Thoracic aorta (tissue), 2 donors: ENCODE data around the gene ITGBL1. TPM values are rescaled to one million over a fixed set of nuclear protein-coding genes. Genes with fewer than 3 reads are reported as not detected.
A peak's percentile ranks its signal among the peaks of the same experiment; 100 is the strongest.

Experiments used
- ATAC-seq: fragments of 150-250 bp; one replicate; pipeline ENCODE4 v1.8.0; 2017; ENCODE audit warnings: low read depth; ENCODE audit not compliant: insufficient number of reproducible peaks, low FRiP score
- DNase-seq: peaks from one replicate; pipeline ENCODE4 v3.0.0-alpha.2; 2020; ENCODE audit warnings: low spot score
- H3K27ac ChIP-seq, 2 donors: fragments of 200-600 bp; sonication (generic); 1 replicate in 1 of 2; 2 replicates in 1 of 2; pipeline ENCODE4 v1.5.1; 2016; ENCODE audit warnings: mild to moderate bottlenecking in 2 of 2, moderate library complexity in 2 of 2
- H3K27me3 ChIP-seq: fragments of 200-600 bp; sonication (generic); replicated peaks from 2 replicates; pipeline ENCODE4 v1.6.0; 2016; ENCODE audit warnings: mild to moderate bottlenecking; ENCODE audit not compliant: insufficient read depth
- H3K36me3 ChIP-seq: fragments of 200-600 bp; sonication (generic); one replicate; pipeline ENCODE4 v1.5.1; 2016
- H3K4me1 ChIP-seq, 2 donors: fragments of 200-600 bp; sonication (generic); 1 replicate in 1 of 2; 2 replicates in 1 of 2; pipeline versions ENCODE4 v1.5.1 to v1.6.0; 2016; ENCODE audit warnings: low read depth in 2 of 2, mild to moderate bottlenecking in 1 of 2; ENCODE audit not compliant: control insufficient read depth in 1 of 2
- H3K4me3 ChIP-seq: fragments of 200-600 bp; sonication (generic); 2 replicates; pipeline ENCODE4 v1.5.1; 2016; ENCODE audit warnings: mild to moderate bottlenecking
- H3K9me3 ChIP-seq: fragments of 200-600 bp; sonication (generic); 2 replicates; pipeline ENCODE4 v1.5.1; 2016
- CTCF ChIP-seq: fragments of 200-600 bp; sonication (generic); IDR thresholded peaks from one replicate; pipeline ENCODE4 v1.5.1; 2019; ENCODE audit warnings: antibody characterized with exemption
- total RNA-seq, 2 donors: library from RNA; depleted of rRNA; stranded (reverse); fragments of >200 nt; gene quantifications; one replicate each; pipeline versions ENCODE4 v1.1.0 to v1.2.3, GENCODE V29; 2016

The ITGBL1 gene
- total RNA-seq, 2 donors from 2014 or later: 179 to 224 TPM

DNA sequence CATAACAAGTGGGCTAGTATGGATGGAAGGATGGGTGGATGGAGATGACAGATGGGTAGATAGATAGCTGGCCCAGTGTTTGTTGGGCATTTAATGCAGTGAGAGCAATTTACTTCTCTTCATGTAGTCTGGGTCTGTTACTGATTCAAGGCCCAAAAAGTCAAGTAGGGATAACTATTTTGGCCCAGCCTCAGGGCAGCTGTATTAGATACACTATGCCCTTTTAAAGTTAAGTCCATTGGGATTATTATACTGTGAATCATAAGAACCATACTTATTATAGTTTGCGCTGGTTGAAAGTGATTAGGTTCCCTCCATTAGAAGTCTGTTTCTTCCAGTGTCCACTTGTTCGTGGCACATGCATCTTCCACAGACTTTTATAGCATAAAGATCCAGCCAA is 4.7 kb downstream of the ITGBL1 start:
- peak overlapping the region; percentile 84 to 90 for H3K27ac ChIP-seq
- no peak for TF ChIP-seq CTCF
- H3K9me3 ChIP-seq: no peaks in the 10 kb centered on the region
- H3K4me3 ChIP-seq: peak overlapping the region; percentile 29
- H3K36me3 ChIP-seq: no peaks in the 10 kb centered on the region
- no peaks in the 10 kb centered on the region for H3K27me3 ChIP-seq
- peaks cover 22 to 54% of the 10 kb centered on the region in 2 donors for H3K4me1 ChIP-seq
- DNase-seq (no peak), ATAC-seq (no peak)

DNA sequence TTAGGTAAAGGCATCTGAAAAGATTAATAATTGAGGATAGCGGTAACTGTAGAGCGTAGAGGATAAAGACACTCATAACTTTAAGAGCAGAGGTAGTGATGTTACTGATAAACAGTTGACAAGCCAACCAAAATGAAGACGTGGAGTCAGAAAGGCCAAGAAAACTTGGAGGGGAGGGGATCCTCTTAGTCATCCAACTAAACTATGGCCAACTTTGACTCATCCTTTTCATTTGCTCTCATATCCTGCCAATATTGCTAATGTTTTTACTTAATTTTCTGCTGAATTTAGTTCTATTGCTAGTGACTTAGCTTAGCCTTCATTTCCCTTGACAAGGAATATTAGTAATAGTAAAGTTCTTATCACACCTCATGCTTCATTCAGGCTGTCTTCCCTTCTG is 13.4 kb downstream of the ITGBL1 start:
- no peak overlapping the region for H3K4me3 ChIP-seq
- ATAC-seq: no peak
- DNase-seq: no peak
- H3K4me1 ChIP-seq: peaks cover 8 to 51% of the 10 kb centered on the region in 2 donors
- H3K9me3 ChIP-seq: no peaks in the 10 kb centered on the region
- no peaks in the 10 kb centered on the region for H3K36me3 ChIP-seq
- TF ChIP-seq CTCF: no peak
- no peaks in the 10 kb centered on the region for H3K27me3 ChIP-seq
- H3K27ac ChIP-seq: no peak overlapping the region

- no peak for ATAC-seq
- Histone ChIP-seq H3K4me1 (peaks cover 8 to 44% of the 10 kb centered on the region in 2 donors), H3K4me3 (peak overlapping the region; percentile 54), H3K27ac (peak overlapping the region; percentile 54 to 55), H3K9me3 (no peaks in the 10 kb centered on the region), H3K27me3 (no peaks in the 10 kb centered on the region), H3K36me3 (no peaks in the 10 kb centered on the region)
- TF ChIP-seq CTCF: no peak
- DNase-seq: no peak
Observed at GRCh38 chr13:101467415-101467814, 14.9 kb downstream of the ITGBL1 start.

GRCh38 chr13:101473458-101473857 is 21.0 kb downstream of the ITGBL1 start:
- Histone ChIP-seq H3K9me3 (no peaks in the 10 kb centered on the region), H3K27me3 (no peaks in the 10 kb centered on the region), H3K36me3 (no peaks in the 10 kb centered on the region), H3K27ac (peak overlapping the region in 1 of 2 donors; percentile 12), H3K4me3 (no peak overlapping the region), H3K4me1 (peaks cover 5 to 37% of the 10 kb centered on the region in 2 donors)
- DNase-seq (no peak), ATAC-seq (no peak)
- no peak for TF ChIP-seq CTCF

DNA sequence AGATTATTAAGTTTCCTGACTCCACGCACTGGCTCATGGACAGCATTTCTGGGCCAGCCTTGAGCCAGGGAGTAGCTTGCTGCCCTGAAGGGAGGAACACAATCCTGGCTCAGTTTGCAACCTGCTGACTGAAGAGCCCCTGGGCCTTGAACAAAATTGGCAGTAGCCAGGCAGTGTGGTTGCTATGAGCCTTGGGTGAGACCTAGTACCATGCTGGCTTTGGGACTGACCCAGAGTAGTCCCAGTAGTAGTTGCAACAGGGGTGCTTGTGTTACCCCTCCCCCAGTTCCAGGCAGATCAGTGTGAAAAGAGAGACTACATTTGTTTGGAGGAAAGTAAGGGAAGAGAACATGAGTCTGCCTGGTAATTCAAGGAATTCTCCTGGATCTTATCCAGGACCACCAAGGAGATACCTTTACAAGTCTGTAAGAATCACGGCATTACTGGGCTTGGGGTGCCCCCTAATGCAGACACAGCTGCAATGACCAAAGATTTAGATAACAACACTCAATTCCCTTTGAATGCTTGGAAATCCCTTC is 22.0 kb downstream of the ITGBL1 start:
- TF ChIP-seq CTCF: peak; percentile 8
- Histone ChIP-seq H3K36me3 (no peaks in the 10 kb centered on the region), H3K4me1 (peaks cover 3 to 27% of the 10 kb centered on the region in 2 donors), H3K9me3 (no peaks in the 10 kb centered on the region), H3K27me3 (no peaks in the 10 kb centered on the region), H3K4me3 (no peak overlapping the region), H3K27ac (no peak overlapping the region)
- DNase-seq (no peak), ATAC-seq (peak; percentile 27)
